Common myeloid progenitor, CD34-positive (primary cell): ENCODE measurements around the gene AGPAT3.

Source experiments
- CTCF ChIA-PET: fragments of 350-600 bp; sonication (Branson Sonifier 250); formaldehyde crosslinking; loops from one replicate; lab custom pipeline; 2021; ENCODE audit warnings: antibody characterized with exemption; lab: Charles Lee
- POLR2A ChIA-PET: fragments of 350-600 bp; sonication (Branson Sonifier 250); formaldehyde crosslinking; loops from one replicate; lab custom pipeline; 2021; ENCODE audit warnings: antibody characterized with exemption; lab: Charles Lee
- DNase-seq, 3 donors: peaks; one replicate each; pipeline versions ENCODE4 v3.0.0 to v3.0.0-alpha.2; 2013
- H3K27ac ChIP-seq, 2 experiments: 1 replicate in 1 of 2; 2 replicates in 1 of 2; pipeline ENCODE4 v1.7.0; 2013; ENCODE audit warnings: inconsistent platforms in 2 of 2, low read length in 2 of 2, mild to moderate bottlenecking in 2 of 2, low read depth in 1 of 2, moderate library complexity in 1 of 2; ENCODE audit not compliant: severe bottlenecking in 2 of 2, insufficient read depth in 1 of 2, poor library complexity in 1 of 2
- H3K27me3 ChIP-seq, 5 experiments: replicated peaks in 2 of 5; 1 replicate in 3 of 5; 2 replicates in 2 of 5; pipeline versions ENCODE4 v1.6.1 to v1.7.0; 2013; ENCODE audit warnings: low read length in 4 of 5, mild to moderate bottlenecking in 2 of 5, moderate library complexity in 2 of 5, inconsistent platforms in 1 of 5; ENCODE audit not compliant: insufficient read depth in 5 of 5, control insufficient read depth in 4 of 5
- H3K36me3 ChIP-seq, 4 experiments: 1 replicate in 2 of 4; 2 replicates in 2 of 4; pipeline versions ENCODE4 v1.6.1 to v1.7.0; 2013; ENCODE audit warnings: low read length in 3 of 4, control low read depth in 1 of 4, mild to moderate bottlenecking in 1 of 4; ENCODE audit not compliant: control insufficient read depth in 4 of 4, insufficient read depth in 4 of 4
- H3K4me1 ChIP-seq, 4 experiments: 1 replicate in 3 of 4; 2 replicates in 1 of 4; pipeline versions ENCODE4 v1.6.1 to v1.7.1; 2013; ENCODE audit warnings: low read length in 3 of 4, mild to moderate bottlenecking in 3 of 4, control low read depth in 1 of 4, inconsistent platforms in 1 of 4, moderate library complexity in 1 of 4; ENCODE audit not compliant: control insufficient read depth in 4 of 4, insufficient read depth in 4 of 4; ENCODE audit errors: control extremely low read depth in 1 of 4
- H3K4me3 ChIP-seq, 7 experiments: 1 replicate in 4 of 7; 2 replicates in 3 of 7; pipeline versions ENCODE4 v1.5.1 to v1.7.0; 2013; ENCODE audit warnings: mild to moderate bottlenecking in 7 of 7, low read length in 6 of 7, moderate library complexity in 6 of 7, inconsistent platforms in 2 of 7, low read depth in 2 of 7, control low read depth in 1 of 7; ENCODE audit not compliant: insufficient read depth in 4 of 7, control insufficient read depth in 1 of 7; ENCODE audit errors: extremely low read depth in 1 of 7
- H3K9me3 ChIP-seq, 5 experiments: 1 replicate in 4 of 5; 2 replicates in 1 of 5; pipeline versions ENCODE4 v1.6.1 to v1.7.1; 2013; ENCODE audit warnings: low read length in 4 of 5, mild to moderate bottlenecking in 2 of 5, inconsistent platforms in 1 of 5, low read depth in 1 of 5, moderate library complexity in 1 of 5; ENCODE audit not compliant: control insufficient read depth in 4 of 5, insufficient read depth in 2 of 5; ENCODE audit errors: control extremely low read depth in 1 of 5
- WGBS: methylation state at CpG from one replicate; pipeline ENCODE4 v1.1.5; 2013; ENCODE audit not compliant: insufficient coverage; 5-methylcytosine and 5-hydroxymethylcytosine counted together

Gene AGPAT3

DNA sequence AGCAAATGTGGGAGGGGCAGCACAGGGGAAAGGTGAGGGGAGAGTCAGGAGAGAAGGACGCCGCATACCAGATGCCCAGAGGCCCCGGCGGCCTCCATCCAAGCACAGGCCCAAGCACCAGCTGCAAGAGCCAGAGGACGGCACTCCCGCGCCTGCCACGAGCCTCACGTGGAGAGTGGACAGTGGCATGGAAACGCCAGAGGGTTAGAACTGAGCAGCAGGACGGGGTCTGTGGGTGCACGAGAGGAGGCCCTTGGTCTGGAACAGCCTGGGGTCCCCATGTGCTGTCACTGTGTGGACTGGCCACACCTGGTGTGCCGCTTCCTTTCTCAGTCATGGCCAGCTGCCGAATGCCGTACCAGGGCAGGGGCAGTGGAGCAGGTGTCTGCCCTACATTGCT is 68.7 kb downstream of the AGPAT3 start:
- 96% methylated on average over 13 of the region's 15 CpGs for WGBS

DNA sequence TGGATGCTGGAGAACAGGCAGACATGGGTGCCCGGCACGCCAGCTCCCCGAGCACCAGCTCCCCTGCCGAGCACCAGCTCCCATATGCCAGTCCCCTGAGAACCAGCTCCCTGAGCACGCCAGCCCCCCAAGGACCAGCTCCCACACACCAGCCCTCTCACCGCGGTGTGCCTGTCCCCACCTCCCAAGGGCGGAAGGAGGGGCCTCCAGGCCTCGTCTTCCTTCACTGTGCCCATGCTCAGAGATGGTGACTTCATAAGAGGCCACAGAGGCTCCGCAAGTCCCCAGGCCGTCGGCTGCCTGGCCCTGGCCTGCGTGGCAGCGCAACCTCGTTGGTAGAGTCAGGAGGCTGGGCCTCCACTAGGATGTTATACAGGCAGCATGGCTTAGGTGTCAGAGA is 69.1 kb downstream of the AGPAT3 start:
- Histone ChIP-seq H3K27me3 (no peaks in the 10 kb centered on the region), H3K36me3 (peaks cover 0 to 17% (median 1%) of the 10 kb centered on the region in 4 experiments), H3K9me3 (no peaks in the 10 kb centered on the region), H3K4me1 (peaks cover 0 to 16% (median 12%) of the 10 kb centered on the region in 4 experiments), H3K4me3 (no peak overlapping the region), H3K27ac (no peak overlapping the region)
- ChIA-PET CTCF (interaction anchor here (1.4 to 1.7 kb wide), 2 partner anchors 10 to 116 kb away, joined by 5 read pairs; no protein-coding TSS in a partner anchor), POLR2A (interaction anchor here (0.6 kb wide), 1 partner anchor 963 kb away, joined by 3 read pairs; no protein-coding TSS in a partner anchor)
- 93% methylated on average over 10 of the region's 15 CpGs for WGBS
- no peak for DNase-seq

More for the DNA sequence above, 68.7 kb downstream of the AGPAT3 start:
- Histone ChIP-seq H3K9me3 (no peaks in the 10 kb centered on the region), H3K4me1 (peaks cover 0 to 13% (median 9%) of the 10 kb centered on the region in 4 experiments), H3K27ac (no peak overlapping the region), H3K36me3 (peaks cover 0 to 19% (median 3%) of the 10 kb centered on the region in 4 experiments), H3K4me3 (no peak overlapping the region), H3K27me3 (no peaks in the 10 kb centered on the region)
- POLR2A ChIA-PET: no interaction called here
- CTCF ChIA-PET: interaction anchor here (1.4 to 1.7 kb wide), 2 partner anchors 9 to 116 kb away, joined by 5 read pairs; no protein-coding TSS in a partner anchor
- no peak for DNase-seq

DNA sequence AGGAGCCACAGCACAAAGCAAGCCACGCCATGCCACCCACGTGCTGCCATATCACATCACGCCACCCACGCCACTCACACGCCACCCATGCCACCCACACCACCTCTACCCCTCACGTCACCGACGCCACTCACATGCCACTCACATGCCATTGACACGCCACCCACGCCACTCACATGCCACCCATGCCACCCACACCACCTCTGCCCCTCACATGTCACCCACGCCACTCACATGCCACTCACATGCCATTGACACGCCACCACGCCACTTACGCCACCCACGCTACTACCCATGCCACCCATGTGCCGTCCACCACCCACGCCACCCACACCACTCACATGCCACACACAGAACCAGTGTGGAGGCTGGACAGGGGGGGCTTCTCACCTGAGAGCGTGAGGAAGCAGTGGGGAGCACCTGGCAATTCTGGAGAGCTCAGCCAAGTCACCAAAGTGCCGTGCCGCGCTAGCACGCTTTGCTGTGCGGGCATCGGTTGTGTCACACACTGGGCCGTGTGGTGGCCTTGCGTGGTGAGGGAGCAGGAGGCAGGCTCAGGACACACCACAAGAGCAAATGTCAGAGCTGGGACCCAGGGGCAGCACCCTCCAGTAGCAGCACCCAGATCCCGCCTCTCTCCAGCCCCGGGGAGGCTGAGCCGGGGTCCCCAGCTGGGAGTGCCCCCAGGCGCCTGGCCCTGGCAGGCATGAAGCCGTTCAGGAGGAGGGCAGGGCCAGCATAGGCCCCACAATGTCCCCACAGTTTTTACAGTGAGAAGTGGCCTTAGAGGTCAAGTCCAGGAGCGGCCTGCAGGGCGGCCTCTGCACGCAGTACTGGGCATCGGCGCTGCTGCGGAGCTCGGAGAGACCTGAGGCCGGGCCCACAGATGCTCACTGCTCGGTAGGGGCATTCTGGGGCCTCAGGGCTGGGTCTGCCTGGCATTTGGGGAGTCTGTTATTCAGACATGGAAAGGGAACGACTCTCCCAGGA is 70.0 kb downstream of the AGPAT3 start:
- ChIA-PET POLR2A (no interaction called here), CTCF (interaction anchor here (0.9 to 1.8 kb wide), 5 partner anchors 9 to 62 kb away, joined by 3 to 5 read pairs (median 4); no protein-coding TSS in a partner anchor)
- H3K9me3 ChIP-seq: no peaks in the 10 kb centered on the region
- no peak for DNase-seq
- H3K4me3 ChIP-seq: no peak overlapping the region
- 97% methylated on average over 37 of the region's 41 CpGs for WGBS
- peaks cover 0 to 19% (median 3%) of the 10 kb centered on the region in 4 experiments for H3K36me3 ChIP-seq
- no peak overlapping the region for H3K27ac ChIP-seq
- peaks cover 0 to 19% (median 13%) of the 10 kb centered on the region in 4 experiments for H3K4me1 ChIP-seq
- no peaks in the 10 kb centered on the region for H3K27me3 ChIP-seq

DNA sequence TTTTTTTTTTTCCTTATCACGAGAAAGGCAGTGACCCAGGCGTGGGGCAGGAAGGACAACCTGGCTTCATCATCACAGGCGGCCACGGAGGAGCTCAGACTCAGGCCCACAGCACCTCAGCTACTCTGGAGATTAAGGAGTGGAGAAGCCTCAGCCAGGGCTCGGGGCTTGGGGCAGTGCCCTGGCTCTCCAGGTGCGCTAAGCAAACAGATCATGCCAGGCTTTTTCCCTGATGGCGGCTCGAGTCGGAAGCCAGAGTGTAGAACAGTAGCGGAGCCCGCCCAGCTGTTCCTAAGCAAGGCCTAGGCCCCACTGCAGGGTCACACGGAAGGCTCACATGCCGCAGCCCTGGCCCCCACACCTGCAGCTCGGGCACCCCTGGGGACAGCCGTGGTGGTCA is 70.7 kb downstream of the AGPAT3 start:
- H3K27me3 ChIP-seq: no peaks in the 10 kb centered on the region
- H3K4me3 ChIP-seq: no peak overlapping the region
- CTCF ChIA-PET: interaction anchor here (1.1 to 1.8 kb wide), 3 partner anchors 10 to 62 kb away, joined by 3 to 4 read pairs (median 4); no protein-coding TSS in a partner anchor
- no peak for DNase-seq
- no peak overlapping the region for H3K27ac ChIP-seq
- peaks cover 0 to 21% (median 5%) of the 10 kb centered on the region in 4 experiments for H3K36me3 ChIP-seq
- H3K9me3 ChIP-seq: no peaks in the 10 kb centered on the region
- POLR2A ChIA-PET: no interaction called here
- 89% methylated on average over 15 of the region's 15 CpGs for whole genome bisulfite sequencing
- peaks cover 0 to 15% (median 10%) of the 10 kb centered on the region in 4 experiments for H3K4me1 ChIP-seq

DNA sequence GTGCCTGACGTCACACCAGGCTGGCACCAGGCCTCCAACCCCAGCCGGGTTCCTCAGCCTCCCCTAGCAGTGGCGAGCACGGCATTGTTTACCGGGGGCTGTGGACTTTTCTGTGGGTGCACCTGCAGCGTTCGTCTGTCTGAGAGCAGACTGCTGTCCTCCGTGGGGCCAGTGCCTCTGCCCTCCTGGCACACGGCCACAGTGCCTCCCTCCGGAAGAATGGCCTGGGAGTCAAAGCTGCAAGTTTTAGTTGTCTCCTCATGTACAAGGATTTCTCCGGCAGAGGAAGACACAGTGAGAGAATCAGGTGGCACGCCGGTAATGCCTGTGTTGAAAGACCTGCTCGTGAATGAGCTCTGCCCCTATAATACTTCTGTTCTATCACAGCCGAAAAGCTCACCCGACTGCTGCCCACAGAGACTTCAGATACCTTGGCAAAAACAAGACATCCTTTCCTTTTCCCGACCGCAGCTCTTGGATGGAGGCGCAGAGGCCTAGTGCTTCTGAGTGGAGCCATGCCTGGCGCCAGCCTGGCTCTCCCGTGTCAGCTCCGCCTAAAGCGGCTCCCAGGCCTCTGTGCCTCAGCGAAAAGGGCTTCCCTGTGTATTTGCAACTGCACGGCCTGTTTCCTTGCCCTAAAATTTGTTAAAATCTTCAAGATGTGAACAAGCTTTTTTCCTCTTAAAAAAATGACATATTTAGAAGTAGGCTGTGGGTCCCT is 71.4 kb downstream of the AGPAT3 start:
- 97% methylated on average over 24 of the region's 25 CpGs for WGBS
- H3K27me3 ChIP-seq: no peaks in the 10 kb centered on the region
- no peaks in the 10 kb centered on the region for H3K9me3 ChIP-seq
- DNase-seq: no peak
- H3K27ac ChIP-seq: no peak overlapping the region
- H3K4me1 ChIP-seq: peaks cover 0 to 14% (median 10%) of the 10 kb centered on the region in 4 experiments
- H3K4me3 ChIP-seq: no peak overlapping the region
- ChIA-PET POLR2A (no interaction called here), CTCF (interaction anchor here (0.6 to 1.8 kb wide), 4 partner anchors 12 to 145 kb away, joined by 3 to 4 read pairs (median 4); no protein-coding TSS in a partner anchor)
- peaks cover 0 to 21% (median 5%) of the 10 kb centered on the region in 4 experiments for H3K36me3 ChIP-seq

DNA sequence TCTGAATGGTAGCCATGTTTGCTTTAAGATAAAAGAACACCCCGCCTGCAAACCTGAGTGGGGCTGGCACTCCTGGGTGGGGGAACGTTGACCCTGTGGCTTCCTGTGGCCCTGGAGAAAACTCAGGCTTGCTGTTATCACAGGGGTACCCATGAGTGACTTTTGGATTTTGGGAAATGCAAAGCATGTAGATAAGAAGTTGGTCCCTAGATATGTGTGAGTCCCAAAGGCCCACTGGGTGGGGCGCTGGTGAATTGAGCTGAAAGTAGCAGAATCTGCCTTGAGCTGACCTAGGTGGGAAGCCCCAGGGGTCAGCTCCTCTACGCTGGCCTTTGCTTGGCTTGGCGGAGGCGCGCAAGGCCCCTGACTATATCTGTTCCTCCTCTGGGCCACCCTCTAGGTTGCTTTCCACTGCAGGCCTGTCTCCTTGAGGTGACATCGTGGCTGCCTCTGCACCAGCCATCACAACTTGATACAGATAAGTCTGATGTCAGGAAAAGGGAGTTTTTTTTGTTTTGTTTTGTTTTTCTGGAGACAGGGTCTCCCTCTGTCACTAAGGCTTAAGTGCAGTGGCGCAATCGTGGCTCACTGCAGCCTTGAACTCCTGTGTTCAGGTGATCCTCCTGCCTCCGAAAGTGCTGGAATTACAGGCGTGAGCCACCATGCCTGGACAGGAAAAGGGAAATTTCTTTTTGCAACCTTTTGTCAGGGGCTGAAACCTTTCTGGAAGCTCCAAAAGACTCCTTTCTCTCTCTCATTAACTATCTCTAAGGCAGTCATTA is 72.2 kb downstream of the AGPAT3 start:
- ChIA-PET POLR2A (no interaction called here), CTCF (interaction anchor here (0.6 to 3.1 kb wide), 6 partner anchors 11 to 146 kb away, joined by 3 to 17 read pairs (median 3); no protein-coding TSS in a partner anchor)
- DNase-seq: no peak
- Histone ChIP-seq H3K4me3 (no peak overlapping the region), H3K4me1 (peaks cover 0 to 14% (median 10%) of the 10 kb centered on the region in 4 experiments), H3K9me3 (no peaks in the 10 kb centered on the region), H3K36me3 (peaks cover 0 to 25% (median 6%) of the 10 kb centered on the region in 4 experiments), H3K27ac (no peak overlapping the region), H3K27me3 (no peaks in the 10 kb centered on the region)
- 95% methylated on average over 10 of the region's 12 CpGs for WGBS
